Measurements from ENCODE around the gene SLFN14. TPM values are rescaled to one million over a fixed set of nuclear protein-coding genes. Genes with fewer than 3 reads are reported as not detected.

Gene SLFN14
- total RNA-seq, 1 donor from 2014 or later: 0.59 TPM

- intact Hi-C loops (cut with DNase I): no loop called here
- ATAC-seq: no peak
- no peak for DNase-seq
These were observed 3.3 kb downstream of the SLFN14 start for GRCh38 chr17:35557353-35557752.

DNA sequence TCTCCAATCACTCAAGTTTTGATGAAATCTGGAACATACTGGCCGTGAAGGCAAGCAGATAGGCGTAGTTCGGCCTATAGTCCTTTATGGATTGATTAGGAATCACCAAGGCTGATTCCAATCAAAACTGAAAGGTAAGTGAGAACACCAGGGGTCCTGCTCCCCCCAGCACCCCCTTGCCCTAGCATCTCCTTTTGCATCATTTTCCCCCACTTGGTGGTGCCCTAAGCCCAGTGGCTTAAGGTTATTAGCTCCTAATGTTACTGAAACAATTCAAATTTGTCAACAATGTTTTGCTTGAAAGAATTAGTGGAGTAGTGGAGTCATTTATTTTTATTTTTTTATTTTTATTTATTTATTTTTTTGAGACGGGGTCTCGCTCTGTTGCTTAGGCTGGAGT, 4.9 kb downstream of the SLFN14 start:
- H3K4me1 ChIP-seq: no peaks in the 10 kb centered on the region
- TF ChIP-seq, protein P1, sequence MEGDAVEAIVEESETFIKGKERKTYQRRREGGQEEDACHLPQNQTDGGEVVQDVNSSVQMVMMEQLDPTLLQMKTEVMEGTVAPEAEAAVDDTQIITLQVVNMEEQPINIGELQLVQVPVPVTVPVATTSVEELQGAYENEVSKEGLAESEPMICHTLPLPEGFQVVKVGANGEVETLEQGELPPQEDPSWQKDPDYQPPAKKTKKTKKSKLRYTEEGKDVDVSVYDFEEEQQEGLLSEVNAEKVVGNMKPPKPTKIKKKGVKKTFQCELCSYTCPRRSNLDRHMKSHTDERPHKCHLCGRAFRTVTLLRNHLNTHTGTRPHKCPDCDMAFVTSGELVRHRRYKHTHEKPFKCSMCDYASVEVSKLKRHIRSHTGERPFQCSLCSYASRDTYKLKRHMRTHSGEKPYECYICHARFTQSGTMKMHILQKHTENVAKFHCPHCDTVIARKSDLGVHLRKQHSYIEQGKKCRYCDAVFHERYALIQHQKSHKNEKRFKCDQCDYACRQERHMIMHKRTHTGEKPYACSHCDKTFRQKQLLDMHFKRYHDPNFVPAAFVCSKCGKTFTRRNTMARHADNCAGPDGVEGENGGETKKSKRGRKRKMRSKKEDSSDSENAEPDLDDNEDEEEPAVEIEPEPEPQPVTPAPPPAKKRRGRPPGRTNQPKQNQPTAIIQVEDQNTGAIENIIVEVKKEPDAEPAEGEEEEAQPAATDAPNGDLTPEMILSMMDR (IDR thresholded peaks at IDR 0.05): peak; percentile 22
- no peak overlapping the region for H3K27ac ChIP-seq
- no peaks in the 10 kb centered on the region for H3K36me3 ChIP-seq
- peaks cover 6% of the 10 kb centered on the region for H3K27me3 ChIP-seq (ENCODE audit: low read depth)
- DNase-seq (no peak), ATAC-seq (no peak)
- intact Hi-C loops (cut with DNase I): no loop called here
- no peak overlapping the region for H3K4me3 ChIP-seq
- no peaks in the 10 kb centered on the region for H3K9me3 ChIP-seq

More at GRCh38 chr17:35557353-35557752, 3.3 kb downstream of the SLFN14 start:
- Histone ChIP-seq H3K9me3 (no peaks in the 10 kb centered on the region), H3K4me3 (no peak overlapping the region), H3K4me1 (no peaks in the 10 kb centered on the region), H3K36me3 (no peaks in the 10 kb centered on the region), H3K27ac (no peak overlapping the region), H3K27me3 (ENCODE audit: low read depth) (peaks cover 6% of the 10 kb centered on the region)
- TF ChIP-seq, protein P1 (IDR thresholded peaks at IDR 0.05): no peak

- intact Hi-C loops (cut with DNase I): no loop called here
These were observed 6.0 kb downstream of the SLFN14 start for GRCh38 chr17:35554668-35555067.

DNA sequence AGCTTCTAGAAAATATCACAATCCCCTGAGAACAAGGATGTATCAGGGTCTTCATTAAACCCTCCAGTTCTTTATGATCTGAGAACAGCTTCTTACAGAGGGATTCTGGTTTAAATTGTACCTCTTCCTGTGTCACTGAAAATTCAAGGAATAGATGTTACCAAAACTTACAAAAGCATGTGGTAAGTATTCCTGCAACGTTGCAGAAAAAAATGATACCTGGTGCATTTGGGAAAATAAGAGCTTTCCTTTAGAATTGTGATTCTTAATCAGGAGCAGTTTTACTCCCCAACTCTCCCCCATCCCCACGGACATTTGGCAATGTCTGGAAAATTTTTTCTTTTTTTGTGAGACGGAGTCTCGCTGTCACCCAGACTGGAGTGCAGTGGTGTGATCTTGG, 7.3 kb downstream of the SLFN14 start:
- no peaks in the 10 kb centered on the region for H3K36me3 ChIP-seq
- no peak overlapping the region for H3K27ac ChIP-seq
- no peak for ATAC-seq
- H3K4me1 ChIP-seq: no peaks in the 10 kb centered on the region
- TF ChIP-seq, protein P1 (IDR thresholded peaks at IDR 0.05): no peak
- H3K4me3 ChIP-seq: no peak overlapping the region
- H3K27me3 ChIP-seq (ENCODE audit: low read depth): peaks cover 2% of the 10 kb centered on the region
- no peaks in the 10 kb centered on the region for H3K9me3 ChIP-seq
- intact Hi-C loops (cut with DNase I): no loop called here
- no peak for DNase-seq

More at GRCh38 chr17:35554668-35555067, 6.0 kb downstream of the SLFN14 start:
- Histone ChIP-seq H3K36me3 (no peaks in the 10 kb centered on the region), H3K4me1 (no peaks in the 10 kb centered on the region), H3K27ac (no peak overlapping the region), H3K27me3 (ENCODE audit: low read depth) (peaks cover 6% of the 10 kb centered on the region), H3K9me3 (no peaks in the 10 kb centered on the region), H3K4me3 (no peak overlapping the region)
- DNase-seq: no peak
- ATAC-seq: no peak
- TF ChIP-seq, protein P1 (IDR thresholded peaks at IDR 0.05): no peak

GRCh38 chr17:35548978-35549377, 11.6 kb downstream of the SLFN14 start:
- DNase-seq: no peak
- H3K4me1 ChIP-seq: no peaks in the 10 kb centered on the region
- no peak overlapping the region for H3K4me3 ChIP-seq
- no peaks in the 10 kb centered on the region for H3K36me3 ChIP-seq
- H3K9me3 ChIP-seq: no peaks in the 10 kb centered on the region
- TF ChIP-seq, protein P1 (IDR thresholded peaks at IDR 0.05): no peak
- no peak for ATAC-seq
- intact Hi-C loops (cut with DNase I): no loop called here
- H3K27me3 ChIP-seq (ENCODE audit: low read depth): no peaks in the 10 kb centered on the region
- no peak overlapping the region for H3K27ac ChIP-seq
